OCI-LY3 (cell line): ENCODE data around the gene MCRS1.

ENCODE experiments used
- H2AFZ ChIP-seq: fragments of 200-600, 300-600 bp; shearing (Covaris generic); 2 replicates; pipeline ENCODE4 v1.6.0; 2014; ENCODE audit warnings: antibody characterized with exemption, low read depth, low read length
- H3K27ac ChIP-seq: fragments of 200-600, 300-600 bp; sonication (generic); 2 replicates; pipeline ENCODE4 v1.5.1; 2014; ENCODE audit warnings: mild to moderate bottlenecking, low read length, moderate library complexity, mixed read lengths
- H3K27me3 ChIP-seq: fragments of 200-600, 300-600 bp; sonication (generic); 2 replicates; pipeline ENCODE4 v1.6.1; 2014; ENCODE audit warnings: low read depth, low read length, mixed read lengths
- H3K36me3 ChIP-seq: fragments of 200-600, 300-600 bp; sonication (generic); replicated peaks from 2 replicates; pipeline ENCODE3; 2014; ENCODE audit warnings: low read depth, low read length, mixed read lengths
- H3K4me1 ChIP-seq: fragments of 300-600, 200-600 bp; sonication (generic); 2 replicates; pipeline ENCODE4 v1.6.1; 2014; ENCODE audit warnings: low read length, mixed read lengths
- H3K4me2 ChIP-seq: fragments of 200-600, 300-600 bp; sonication (generic); 2 replicates; pipeline ENCODE4 v1.6.1; 2014; ENCODE audit warnings: low read length, mixed read lengths
- H3K4me3 ChIP-seq: fragments of 300-600, 200-600 bp; sonication (generic); 2 replicates; pipeline ENCODE4 v1.5.1; 2014; ENCODE audit warnings: antibody characterized with exemption, mild to moderate bottlenecking, low read length, moderate library complexity
- H3K79me2 ChIP-seq: fragments of 300-600, 200-600 bp; shearing (Covaris generic); 2 replicates; pipeline ENCODE4 v1.6.1; 2014; ENCODE audit warnings: mild to moderate bottlenecking, low read length, mixed read lengths
- H3K9ac ChIP-seq: fragments of 300-600, 200-600 bp; shearing (Covaris generic); 2 replicates; pipeline ENCODE4 v1.6.0; 2014; ENCODE audit warnings: mild to moderate bottlenecking, low read length, moderate library complexity
- H3K9me3 ChIP-seq: fragments of 200-600, 300-600 bp; shearing (Covaris generic); 2 replicates; pipeline ENCODE4 v1.6.1; 2014; ENCODE audit warnings: low read length, mixed read lengths; ENCODE audit not compliant: insufficient read depth
- H4K20me1 ChIP-seq: fragments of 200-600, 300-600 bp; sonication (generic); 2 replicates; pipeline ENCODE4 v1.6.1; 2016; ENCODE audit warnings: low read length, mixed read lengths; ENCODE audit not compliant: insufficient read depth
- CTCF ChIP-seq: fragments of 200-600, 300-600 bp; sonication (generic); IDR thresholded peaks from 2 replicates; pipeline ENCODE4 v1.5.1; 2014; ENCODE audit warnings: antibody characterized with exemption, low read length, low read depth
- EZH2phosphoT487 ChIP-seq: fragments of 200-600 bp; shearing (Covaris generic); IDR thresholded peaks from 2 replicates; pipeline ENCODE4 v1.6.1; 2018; ENCODE audit warnings: antibody characterized with exemption, mixed run types, low read depth

MCRS1 gene

GRCh38 chr12:49546481-49546880 lies 21.5 kb downstream of the MCRS1 start:
- Histone ChIP-seq H2AFZ (no peak overlapping the region), H4K20me1 (no peaks in the 10 kb centered on the region), H3K9me3 (no peaks in the 10 kb centered on the region), H3K9ac (no peak overlapping the region), H3K4me1 (no peaks in the 10 kb centered on the region), H3K36me3 (no peaks in the 10 kb centered on the region), H3K79me2 (no peaks in the 10 kb centered on the region), H3K4me3 (no peak overlapping the region), H3K27ac (no peak overlapping the region), H3K27me3 (0 out of 2 replicates have a peak, but pooled peaks cover 4% of the 10 kb centered on the region), H3K4me2 (no peak overlapping the region)
- TF ChIP-seq EZH2phosphoT487 (no peak), CTCF (no peak)

- H3K36me3 ChIP-seq = no peaks in the 10 kb centered on the region
- TF ChIP-seq CTCF (no peak), EZH2phosphoT487 (no peak)
- 0 out of 2 replicates have a peak, but pooled peaks cover 4% of the 10 kb centered on the region for H3K27me3 ChIP-seq
- H3K9me3 ChIP-seq = no peaks in the 10 kb centered on the region
- H3K4me3 ChIP-seq = no peak overlapping the region
- no peaks in the 10 kb centered on the region for H3K4me1 ChIP-seq
- H3K27ac ChIP-seq = no peak overlapping the region
- H3K9ac ChIP-seq = no peak overlapping the region
- no peak overlapping the region for H2AFZ ChIP-seq
- no peak overlapping the region for H3K4me2 ChIP-seq
- H4K20me1 ChIP-seq = no peaks in the 10 kb centered on the region
- H3K79me2 ChIP-seq = no peaks in the 10 kb centered on the region
Measured at GRCh38 chr12:49545815-49546214, 22.1 kb downstream of the MCRS1 start.

- H3K36me3 ChIP-seq = no peaks in the 10 kb centered on the region
- no peaks in the 10 kb centered on the region for H4K20me1 ChIP-seq
- H3K27me3 ChIP-seq = 0 out of 2 replicates have a peak, but pooled peaks cover 4% of the 10 kb centered on the region
- H3K27ac ChIP-seq = no peak overlapping the region
- H3K4me3 ChIP-seq = no peak overlapping the region
- H3K9me3 ChIP-seq = no peaks in the 10 kb centered on the region
- peaks cover 4% of the 10 kb centered on the region; the same call in 1 of the 2 replicates for H3K4me1 ChIP-seq
- no peak overlapping the region for H3K4me2 ChIP-seq
- TF ChIP-seq EZH2phosphoT487 (no peak), CTCF (no peak)
- no peaks in the 10 kb centered on the region for H3K79me2 ChIP-seq
- H3K9ac ChIP-seq = no peak overlapping the region
- no peak overlapping the region for H2AFZ ChIP-seq
Measured at GRCh38 chr12:49543914-49544815, 23.8 kb downstream of the MCRS1 start.

GRCh38 chr12:49543221-49543913 lies 24.6 kb downstream of the MCRS1 start:
- no peak overlapping the region for H3K4me3 ChIP-seq
- H4K20me1 ChIP-seq = no peaks in the 10 kb centered on the region
- peaks cover 4% of the 10 kb centered on the region; the same call in 1 of the 2 replicates for H3K4me1 ChIP-seq
- H3K79me2 ChIP-seq = no peaks in the 10 kb centered on the region
- H3K4me2 ChIP-seq = no peak overlapping the region
- H3K27me3 ChIP-seq = peaks cover 4% of the 10 kb centered on the region
- no peak overlapping the region for H2AFZ ChIP-seq
- no peaks in the 10 kb centered on the region for H3K36me3 ChIP-seq
- TF ChIP-seq EZH2phosphoT487 (no peak), CTCF (no peak)
- H3K9me3 ChIP-seq = no peaks in the 10 kb centered on the region
- H3K9ac ChIP-seq = no peak overlapping the region
- H3K27ac ChIP-seq = no peak overlapping the region
